HG03460 (cell line): ENCODE results near the gene MROH7.

Experiments used
- ATAC-seq: cut with Tn5 transposase; IDR thresholded peaks from one replicate; pipeline ENCODE4 v1.9.1; 2021; ENCODE audit not compliant: unreplicated experiment

The MROH7 gene

GRCh38 chr1:54649921-54650320 is 8.3 kb downstream of the MROH7 start:
- ATAC-seq = no peak

GRCh38 chr1:54650417-54650816 is 8.8 kb downstream of the MROH7 start:
- ATAC-seq = no peak

- ATAC-seq = no peak
These were observed 10.0 kb downstream of the MROH7 start for GRCh38 chr1:54651608-54652007.

DNA sequence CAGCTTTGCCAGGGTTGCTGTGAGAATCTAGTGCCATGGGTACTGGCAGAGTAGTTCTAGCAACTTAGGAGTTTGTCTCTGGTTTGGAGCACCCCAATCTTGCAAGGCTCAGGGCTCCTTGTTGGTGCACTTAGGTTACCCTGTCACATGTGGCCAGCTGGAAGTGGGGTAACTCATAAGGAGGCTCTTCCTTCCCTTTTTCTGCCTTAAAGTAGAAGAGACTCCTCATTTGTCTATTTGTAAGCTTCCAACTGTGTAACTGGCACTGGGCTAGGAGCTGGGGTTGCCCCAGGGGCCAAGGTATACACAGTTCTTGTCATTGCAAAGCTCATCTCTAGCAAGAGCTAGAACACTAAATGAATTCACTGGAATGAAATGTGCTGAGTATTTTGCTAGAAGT is 10.6 kb downstream of the MROH7 start:
- no peak for ATAC-seq

GRCh38 chr1:54653036-54653435 is 11.4 kb downstream of the MROH7 start:
- ATAC-seq = no peak

- no peak for ATAC-seq
These were observed 16.8 kb downstream of the MROH7 start for GRCh38 chr1:54658164-54658913.

- no peak for ATAC-seq
These were observed 22.1 kb downstream of the MROH7 start for GRCh38 chr1:54663725-54664124.

GRCh38 chr1:54664364-54664763 is 22.8 kb downstream of the MROH7 start:
- ATAC-seq = no peak

DNA sequence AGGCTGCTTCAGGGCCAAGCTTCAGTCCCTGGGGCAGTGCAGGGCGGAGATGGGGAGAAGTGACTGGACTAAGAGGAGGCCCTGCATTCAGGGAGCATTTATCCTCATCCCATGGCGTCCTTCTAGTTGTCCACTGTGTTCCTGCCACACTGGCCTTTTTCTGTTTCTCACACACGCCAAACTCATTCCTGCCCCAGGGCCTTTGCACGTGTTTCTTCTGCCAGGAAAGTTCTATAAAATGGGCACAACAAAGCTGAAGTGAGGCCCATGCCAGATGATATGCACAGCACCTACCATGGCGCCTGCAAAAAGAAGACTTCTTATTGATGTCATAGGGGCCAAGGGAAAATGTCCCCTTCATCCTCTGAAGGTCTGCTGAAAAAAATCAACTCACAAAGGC is 24.3 kb downstream of the MROH7 start:
- no peak for ATAC-seq

- ATAC-seq = no peak
These were observed 24.7 kb downstream of the MROH7 start for GRCh38 chr1:54666333-54666732.

GRCh38 chr1:54667797-54668196 is 26.2 kb downstream of the MROH7 start:
- no peak for ATAC-seq

DNA sequence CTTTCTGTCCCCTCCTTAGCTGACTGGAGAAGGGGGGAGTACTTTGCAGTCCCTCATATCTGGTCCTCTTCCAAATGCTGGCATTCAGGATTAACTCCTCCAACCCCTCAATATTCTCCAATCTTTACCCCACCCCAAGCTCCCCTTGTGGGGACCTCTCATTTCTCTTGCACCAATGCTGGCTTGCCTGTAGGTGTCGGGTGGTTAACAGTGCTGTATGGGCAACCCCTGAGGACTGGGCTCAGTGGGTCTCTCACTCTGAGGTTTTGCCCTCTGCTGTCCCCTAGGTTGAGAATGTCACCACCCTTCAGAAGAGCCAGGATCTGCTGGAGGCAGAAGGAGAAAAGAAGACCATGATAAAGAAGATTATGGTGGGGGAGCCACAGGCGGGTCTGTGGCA is 27.0 kb downstream of the MROH7 start:
- ATAC-seq = no peak

DNA sequence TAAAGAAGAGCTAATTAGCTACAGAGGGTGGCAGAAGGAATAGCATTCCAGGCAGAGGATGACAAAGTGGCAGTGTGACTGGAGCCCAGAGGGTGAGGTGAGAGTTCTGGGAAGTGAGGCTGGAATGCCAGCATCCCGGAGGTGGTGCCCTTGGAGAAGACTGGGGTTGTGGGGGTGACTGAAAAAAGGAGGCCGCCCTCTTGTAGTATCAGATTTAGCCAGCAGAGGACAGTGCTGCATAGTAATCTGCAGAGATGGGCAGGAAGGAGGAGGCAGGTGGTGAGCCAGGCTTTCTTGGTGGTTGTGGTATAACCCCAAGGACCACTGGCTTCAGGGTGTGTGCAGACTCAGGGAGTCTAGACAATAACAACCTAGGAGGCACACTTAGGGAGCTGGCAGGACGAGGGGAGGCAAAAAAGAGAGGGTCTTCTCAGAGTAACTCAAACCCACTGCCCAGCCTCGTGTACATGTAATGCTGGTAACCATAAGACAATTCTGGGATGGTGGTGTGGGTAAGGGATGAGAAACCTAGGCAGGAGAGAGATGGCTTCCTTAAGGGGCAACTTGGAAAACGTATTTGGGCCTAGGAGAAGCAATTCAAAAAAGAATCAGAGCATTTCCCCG is 30.5 kb downstream of the MROH7 start:
- ATAC-seq = peak; percentile 62

GRCh38 chr1:54678776-54679643 is 37.4 kb downstream of the MROH7 start:
- no peak for ATAC-seq

GRCh38 chr1:54679706-54680105 is 38.1 kb downstream of the MROH7 start:
- no peak for ATAC-seq

DNA sequence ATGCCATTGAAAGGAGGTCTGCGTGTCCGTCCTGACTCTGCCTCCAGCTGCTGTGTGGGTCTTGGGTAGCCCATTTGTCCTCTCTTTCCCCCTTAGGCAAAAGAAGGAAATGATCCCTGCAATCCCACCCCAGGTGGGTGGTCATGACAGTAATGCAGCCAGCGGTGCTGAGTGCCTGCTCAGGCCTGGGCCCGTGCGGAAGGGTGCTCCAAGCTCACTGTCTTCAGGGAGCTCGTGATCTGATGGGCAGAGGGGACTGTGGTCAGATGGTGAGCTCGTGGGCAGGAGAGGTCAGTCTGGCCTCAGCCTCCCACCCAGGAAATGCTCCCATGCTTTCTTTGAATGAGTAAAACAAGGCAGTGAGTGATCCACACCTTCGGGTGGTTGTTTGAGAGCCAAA is 38.8 kb downstream of the MROH7 start:
- no peak for ATAC-seq

- ATAC-seq = no peak
These were observed 39.8 kb downstream of the MROH7 start for GRCh38 chr1:54681358-54681757.

DNA sequence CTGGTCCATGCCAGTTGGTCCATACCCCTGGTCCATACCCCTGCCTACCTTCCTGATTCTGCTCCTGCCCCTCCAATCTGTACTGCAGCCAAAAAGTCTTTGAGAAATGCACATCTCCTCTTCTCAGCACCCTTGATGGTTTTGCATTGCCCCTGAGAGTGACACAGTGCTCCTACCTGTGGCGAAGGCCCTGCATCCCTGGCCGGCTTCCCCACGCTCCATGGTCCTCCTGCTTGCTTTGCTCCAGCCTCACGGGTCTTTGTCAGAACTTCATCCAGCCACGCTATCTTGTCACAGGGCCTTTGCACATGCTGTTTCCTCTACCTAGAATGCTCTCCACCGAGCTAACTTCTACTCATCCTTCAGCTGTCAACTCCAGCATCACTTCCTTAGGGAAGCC is 41.9 kb downstream of the MROH7 start:
- no peak for ATAC-seq

DNA sequence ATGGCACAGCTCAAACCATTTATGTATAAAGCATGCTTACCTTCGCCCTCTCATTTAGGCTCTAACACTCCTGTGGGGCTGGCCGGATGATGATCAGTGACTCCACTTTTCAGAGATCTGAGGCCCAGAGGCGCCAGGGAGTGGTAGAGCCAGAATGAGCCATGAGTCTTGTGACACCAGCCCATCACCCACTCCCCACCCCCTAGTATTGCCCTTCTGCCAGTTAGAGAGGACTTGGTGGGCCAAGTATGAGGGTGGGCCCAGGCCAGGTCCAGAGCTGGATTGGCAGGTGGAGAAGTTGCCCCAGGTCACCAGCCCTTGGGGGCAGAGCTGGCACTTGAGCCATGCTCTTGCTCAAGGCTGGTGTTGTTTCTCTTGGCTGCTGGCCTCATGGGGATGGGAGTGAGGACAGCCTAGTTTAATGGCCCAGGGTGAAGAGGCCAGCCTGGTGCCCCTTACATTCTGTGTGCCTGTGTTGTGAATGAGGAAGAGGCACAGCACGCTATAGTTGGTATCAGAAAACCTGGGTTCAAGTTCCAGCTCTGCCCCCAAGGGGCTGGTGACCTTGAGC is 43.8 kb downstream of the MROH7 start:
- ATAC-seq = no peak

DNA sequence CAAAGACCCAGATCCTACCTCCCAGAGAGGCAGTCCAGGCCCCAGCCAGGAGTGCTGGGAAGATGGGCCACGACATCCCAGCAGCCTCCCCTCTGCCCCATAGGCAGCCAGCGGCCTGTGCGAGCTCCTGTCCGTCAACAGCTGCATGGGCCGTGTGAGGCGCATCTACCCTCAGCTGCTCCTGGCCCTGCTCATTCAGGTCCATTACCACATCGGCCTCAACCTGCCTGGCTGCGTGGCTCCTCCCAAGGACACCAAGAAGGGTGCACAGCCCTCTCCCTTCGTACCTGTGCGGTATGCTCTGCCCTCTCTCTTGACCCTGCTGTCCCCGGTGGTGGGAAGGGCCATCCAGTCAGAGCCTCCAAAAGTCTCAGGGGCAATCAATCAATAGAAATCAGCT is 44.6 kb downstream of the MROH7 start:
- no peak for ATAC-seq

DNA sequence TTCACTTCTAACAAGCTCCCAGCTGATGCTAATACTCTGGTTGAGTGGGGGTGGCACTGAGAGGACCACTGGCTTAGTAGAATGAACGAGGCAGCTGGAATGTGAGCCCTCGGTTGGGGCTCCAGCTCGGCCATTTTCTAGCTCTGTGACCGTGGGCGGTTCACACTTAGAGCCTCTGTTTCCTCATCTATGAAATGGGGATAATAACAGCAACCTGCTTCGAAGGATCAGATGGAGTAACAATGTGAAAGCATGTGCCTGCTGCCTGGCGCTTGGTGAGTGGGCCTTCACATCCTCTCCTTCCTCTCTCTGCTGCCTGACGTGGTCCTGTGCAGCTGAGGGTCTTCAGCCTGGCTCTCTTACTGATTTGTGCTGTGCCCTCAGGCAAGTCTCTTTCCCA is 53.2 kb downstream of the MROH7 start:
- ATAC-seq = no peak

- no peak for ATAC-seq
These were observed 53.6 kb downstream of the MROH7 start for GRCh38 chr1:54695221-54695620.
